Mucosa of rectum (tissue), 2 donors: ENCODE data around the gene ABHD1.

Source experiments
- H3K27ac ChIP-seq, 2 donors: one replicate each; pipeline ENCODE4 v1.7.0; 2013; ENCODE audit warnings: inconsistent platforms in 2 of 2, low read depth in 2 of 2, low read length in 2 of 2
- H3K27me3 ChIP-seq, 2 donors: one replicate each; pipeline ENCODE4 v1.7.0; 2013; ENCODE audit warnings: low read length in 2 of 2; ENCODE audit not compliant: control insufficient read depth in 2 of 2, insufficient read depth in 2 of 2
- H3K36me3 ChIP-seq, 2 donors: one replicate each; pipeline ENCODE4 v1.7.0; 2013; ENCODE audit warnings: low read length in 2 of 2; ENCODE audit not compliant: control insufficient read depth in 2 of 2, insufficient read depth in 2 of 2
- H3K4me1 ChIP-seq, 2 donors: one replicate each; pipeline ENCODE4 v1.7.0; 2013; ENCODE audit warnings: low read length in 2 of 2, mild to moderate bottlenecking in 1 of 2; ENCODE audit not compliant: control insufficient read depth in 2 of 2, insufficient read depth in 2 of 2
- H3K4me3 ChIP-seq, 2 donors: one replicate each; pipeline ENCODE4 v1.7.0; 2013; ENCODE audit warnings: low read length in 2 of 2
- H3K9ac ChIP-seq, 2 donors: one replicate each; pipeline ENCODE4 v1.7.0; 2013; ENCODE audit warnings: low read length in 2 of 2, low read depth in 1 of 2, mild to moderate bottlenecking in 1 of 2
- H3K9me3 ChIP-seq, 2 donors: one replicate each; pipeline ENCODE4 v1.7.0; 2013; ENCODE audit warnings: low read length in 2 of 2; ENCODE audit not compliant: control insufficient read depth in 2 of 2
- donor health status: healthy.
- donor health status: Normal muscosa, but diverticular disease.

ABHD1 gene

DNA sequence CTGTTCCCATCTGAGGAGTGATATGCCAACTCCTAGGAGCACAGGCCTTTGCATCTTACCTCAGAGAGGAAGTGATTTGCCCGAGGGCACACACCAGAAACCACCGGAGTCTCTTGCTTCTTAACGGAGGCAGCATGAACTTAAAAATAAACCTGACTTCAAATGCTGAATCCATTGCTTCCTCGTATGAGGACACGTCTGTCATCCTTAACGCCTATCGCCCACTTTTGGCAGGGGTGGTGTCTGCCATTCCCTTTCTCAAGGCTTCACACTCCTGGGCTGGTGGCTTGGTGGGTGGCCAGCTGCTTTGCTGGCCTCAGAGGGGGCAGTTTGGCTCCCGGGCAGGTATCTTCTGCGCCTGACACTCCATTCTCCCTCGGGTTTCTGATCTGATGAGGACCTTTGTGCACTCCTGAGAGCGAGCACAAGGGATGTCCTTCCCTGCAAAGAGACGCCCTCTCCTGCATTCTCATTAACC lies 11.9 kb downstream of the ABHD1 start:
- Histone ChIP-seq H3K9me3 (no peaks in the 10 kb centered on the region), H3K4me3 (no peak overlapping the region), H3K9ac (no peak overlapping the region), H3K4me1 (peaks cover 15 to 18% of the 10 kb centered on the region in 2 donors), H3K27ac (no peak overlapping the region), H3K27me3 (no peaks in the 10 kb centered on the region), H3K36me3 (peaks cover 13 to 21% of the 10 kb centered on the region in 2 donors)

DNA sequence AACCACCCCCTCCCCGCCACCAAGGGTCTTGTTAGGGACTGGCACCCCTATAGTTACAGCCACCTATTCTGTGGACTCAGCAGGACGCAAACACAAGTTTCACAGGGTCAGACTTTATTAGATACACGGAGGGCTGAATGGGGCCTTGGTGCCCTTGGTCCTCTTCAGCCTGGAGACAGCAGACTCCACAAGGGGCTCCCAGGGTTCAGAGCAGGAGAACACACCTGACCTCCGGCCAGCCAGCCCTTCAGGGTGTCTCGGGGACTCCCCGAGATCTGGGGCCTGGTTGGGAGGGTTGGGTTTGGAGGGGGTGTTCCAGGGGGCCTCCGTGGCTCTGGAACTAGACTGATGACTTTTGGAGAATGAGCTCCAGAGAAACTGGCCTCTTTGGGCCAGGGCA lies 13.1 kb downstream of the ABHD1 start:
- Histone ChIP-seq H3K4me3 (no peak overlapping the region), H3K27ac (no peak overlapping the region), H3K9ac (no peak overlapping the region), H3K9me3 (no peaks in the 10 kb centered on the region), H3K4me1 (peaks cover 15 to 18% of the 10 kb centered on the region in 2 donors), H3K36me3 (peaks cover 4 to 9% of the 10 kb centered on the region in 2 donors), H3K27me3 (no peaks in the 10 kb centered on the region)

DNA sequence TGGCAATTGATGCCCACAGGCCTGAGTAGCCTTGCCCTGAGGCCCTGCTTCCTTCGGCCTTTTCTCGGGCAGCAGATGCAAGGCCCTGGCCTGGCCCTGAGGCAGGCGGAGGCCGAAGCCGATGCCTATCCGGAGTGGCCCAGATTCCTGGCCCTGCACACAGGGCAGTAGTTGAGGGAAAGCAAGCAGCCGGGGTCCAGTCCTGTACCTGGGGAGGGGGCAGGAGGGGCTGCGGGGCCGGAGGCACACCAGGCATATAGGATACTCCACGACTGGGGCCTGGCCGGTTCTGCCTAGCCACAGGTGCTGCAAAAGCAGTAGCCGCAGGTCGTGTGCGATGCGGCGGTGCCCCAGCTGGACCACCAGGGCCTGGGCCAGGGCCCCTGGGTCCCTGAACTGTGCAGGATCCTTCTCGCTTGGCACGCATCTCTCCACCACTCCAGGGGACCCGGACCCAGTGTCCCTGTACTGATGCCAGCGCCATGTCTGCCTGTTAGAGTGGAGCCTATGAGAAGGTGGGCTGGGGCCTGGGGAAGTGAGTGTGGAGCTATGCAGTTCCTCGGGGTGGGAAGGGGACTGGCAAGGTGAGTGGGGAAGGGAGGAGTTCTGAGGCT lies 13.8 kb downstream of the ABHD1 start:
- Histone ChIP-seq H3K27me3 (no peaks in the 10 kb centered on the region), H3K4me1 (peaks cover 15 to 18% of the 10 kb centered on the region in 2 donors), H3K4me3 (no peak overlapping the region), H3K36me3 (peaks cover 0 to 2% of the 10 kb centered on the region in 2 donors), H3K27ac (no peak overlapping the region), H3K9me3 (no peaks in the 10 kb centered on the region), H3K9ac (no peak overlapping the region)

DNA sequence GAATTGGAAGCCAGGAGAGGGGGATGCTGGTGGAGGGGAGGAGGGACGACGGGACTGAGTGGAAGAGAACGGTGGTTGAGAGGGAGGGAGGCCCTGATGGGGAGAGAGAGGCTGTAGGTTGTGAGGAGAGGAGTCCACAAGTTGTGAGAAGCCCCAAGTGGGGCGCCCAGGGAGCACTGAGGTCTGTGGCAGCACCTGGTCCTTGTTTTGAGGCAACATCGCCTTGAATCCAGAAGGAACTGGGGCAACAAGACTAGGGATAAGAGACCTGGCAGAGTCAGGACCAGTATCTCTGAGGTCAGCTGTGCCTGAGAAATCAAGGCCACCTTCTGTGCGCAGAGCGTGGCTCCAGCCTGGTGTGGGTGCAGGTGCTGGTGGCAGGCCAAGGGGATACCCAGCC lies 14.5 kb downstream of the ABHD1 start:
- H3K9me3 ChIP-seq = no peaks in the 10 kb centered on the region
- H3K9ac ChIP-seq = no peak overlapping the region
- no peak overlapping the region for H3K27ac ChIP-seq
- peaks cover 9 to 11% of the 10 kb centered on the region in 2 donors for H3K4me1 ChIP-seq
- no peak overlapping the region for H3K4me3 ChIP-seq
- no peaks in the 10 kb centered on the region for H3K27me3 ChIP-seq
- no peaks in the 10 kb centered on the region for H3K36me3 ChIP-seq

DNA sequence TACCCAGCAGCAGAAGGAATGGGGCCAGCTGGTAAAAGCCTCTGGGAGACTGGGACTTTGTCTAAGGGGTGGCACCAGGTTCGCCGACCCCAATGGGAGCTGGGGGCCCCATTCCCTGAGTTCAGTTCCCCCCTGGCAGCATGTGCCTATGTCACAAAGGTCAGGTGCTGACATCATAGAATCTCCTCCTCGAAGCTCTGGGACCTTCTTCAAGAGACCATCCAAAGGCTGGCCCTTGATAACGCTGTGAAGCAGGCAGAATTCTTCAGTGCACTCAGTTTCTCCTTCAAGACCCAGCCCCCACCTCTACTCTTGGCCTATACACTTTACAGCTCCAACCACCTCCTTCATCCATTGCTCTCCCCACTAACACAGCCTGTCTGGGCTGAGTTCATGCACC lies 15.7 kb downstream of the ABHD1 start, which contains the start of gene PRR30:
Gene PRR30 (minus strand): TSS at position 101 of the 400 bp plus-strand sequence. CDS start 1,081 bp downstream, outside the sequence.
- H3K9ac ChIP-seq = no peak within 1 kb of the TSS
- H3K9me3 ChIP-seq = no peaks in the 10 kb centered on the region
- no peaks in the 10 kb centered on the region for H3K27me3 ChIP-seq
- no peak within 1 kb of the TSS for H3K27ac ChIP-seq
- H3K36me3 ChIP-seq = no peaks in the 10 kb centered on the region
- peaks cover 0 to 4% of the 10 kb centered on the region in 2 donors for H3K4me1 ChIP-seq
- no peak within 1 kb of the TSS for H3K4me3 ChIP-seq

DNA sequence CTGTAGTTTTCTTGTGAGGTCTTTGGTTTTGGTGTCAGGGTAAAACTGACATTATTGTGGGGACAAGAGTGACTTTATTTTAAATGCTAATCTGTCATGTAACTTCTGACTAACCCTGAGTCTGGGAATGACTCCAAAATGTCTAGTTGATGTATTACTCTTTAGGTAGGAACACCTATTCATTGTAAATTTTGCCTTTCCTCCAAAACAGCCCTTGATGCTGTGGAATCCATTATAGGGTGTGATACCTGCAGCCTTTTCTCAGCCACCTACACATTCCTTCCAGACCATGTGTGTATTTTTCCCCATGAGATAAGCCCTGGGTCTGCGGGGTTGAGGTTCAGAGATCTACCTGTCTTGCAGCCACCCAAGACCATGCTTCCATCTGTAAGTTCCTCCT lies 19.7 kb downstream of the ABHD1 start:
- Histone ChIP-seq H3K36me3 (no peaks in the 10 kb centered on the region), H3K9ac (no peak overlapping the region), H3K9me3 (no peaks in the 10 kb centered on the region), H3K27me3 (no peaks in the 10 kb centered on the region), H3K27ac (no peak overlapping the region), H3K4me3 (no peak overlapping the region), H3K4me1 (no peaks in the 10 kb centered on the region)

DNA sequence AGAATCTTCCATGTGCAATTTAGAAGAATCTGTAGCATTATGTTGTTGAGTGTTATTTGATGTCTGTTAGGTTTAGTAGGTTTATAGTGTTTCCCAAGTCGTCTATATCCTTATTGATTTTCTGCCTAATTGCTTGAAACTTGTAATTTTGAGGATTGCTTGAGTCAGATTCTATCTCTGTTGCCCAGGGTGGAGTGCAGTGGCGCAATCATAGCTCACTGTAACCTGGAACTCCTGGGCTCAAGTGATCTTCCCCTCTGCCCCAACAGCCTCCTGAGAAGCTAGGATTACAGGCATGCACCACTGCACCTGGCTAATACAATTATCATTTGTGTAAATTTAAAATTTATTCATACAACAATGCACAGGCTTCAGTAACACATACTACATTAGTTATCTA lies 22.1 kb downstream of the ABHD1 start:
- H3K27me3 ChIP-seq = no peaks in the 10 kb centered on the region
- no peaks in the 10 kb centered on the region for H3K9me3 ChIP-seq
- no peaks in the 10 kb centered on the region for H3K4me1 ChIP-seq
- H3K36me3 ChIP-seq = no peaks in the 10 kb centered on the region
- H3K4me3 ChIP-seq = no peak overlapping the region
- H3K9ac ChIP-seq = no peak overlapping the region
- no peak overlapping the region for H3K27ac ChIP-seq

DNA sequence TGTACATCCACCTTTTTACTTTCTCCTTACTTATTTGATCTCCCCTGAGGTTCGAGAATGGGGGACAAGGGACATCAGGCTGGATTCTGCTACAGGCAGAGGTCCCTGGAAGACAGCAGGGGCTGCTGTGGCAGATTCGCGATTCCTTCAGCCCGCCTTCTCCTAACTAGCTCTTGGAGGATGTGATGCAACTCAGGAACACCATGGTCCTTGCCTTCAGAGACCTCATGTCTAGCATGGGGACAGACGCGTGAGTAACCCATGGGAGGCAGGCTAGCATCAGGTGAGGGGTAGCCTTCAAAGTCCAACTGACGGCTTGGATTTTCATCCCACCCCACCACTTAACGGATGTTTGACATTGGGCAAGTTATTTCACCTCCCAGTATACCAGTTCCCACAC lies 24.3 kb downstream of the ABHD1 start:
- Histone ChIP-seq H3K27ac (no peak overlapping the region), H3K27me3 (no peaks in the 10 kb centered on the region), H3K9ac (no peak overlapping the region), H3K4me1 (no peaks in the 10 kb centered on the region), H3K4me3 (no peak overlapping the region), H3K36me3 (no peaks in the 10 kb centered on the region), H3K9me3 (no peaks in the 10 kb centered on the region)

DNA sequence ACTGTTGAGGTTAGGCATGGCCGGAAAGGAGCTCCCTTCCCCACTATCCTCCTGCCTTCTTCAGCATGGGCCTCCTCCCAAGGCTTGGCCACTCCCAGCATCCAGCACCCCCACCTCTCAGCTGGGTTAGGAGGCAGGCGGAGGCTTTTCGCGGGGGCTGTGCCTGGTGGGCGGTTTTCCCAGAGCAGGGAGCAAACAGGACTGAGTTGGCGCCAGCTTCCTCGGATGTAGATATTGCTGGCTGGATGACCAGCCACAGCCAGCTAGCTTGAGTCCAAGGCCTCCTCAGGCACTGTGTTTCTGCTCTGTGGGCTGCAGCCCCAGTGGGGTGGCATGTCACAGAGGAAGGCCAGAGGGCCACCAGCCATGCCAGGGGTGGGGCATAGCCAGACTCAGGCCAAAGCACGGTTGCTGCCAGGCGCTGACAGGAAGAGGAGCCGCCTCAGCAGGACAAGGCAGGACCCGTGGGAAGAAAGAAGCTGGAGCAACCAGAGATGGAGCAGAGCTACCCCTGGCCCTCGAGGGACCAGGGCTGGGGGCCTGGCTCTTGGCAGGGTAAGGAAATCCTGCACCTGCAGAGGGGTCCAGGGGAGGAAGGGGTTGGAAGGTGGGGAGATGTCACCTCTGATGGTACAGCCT lies 25.3 kb downstream of the ABHD1 start, which contains the start of gene TCF23:
Gene TCF23 (plus strand): TSS at position 204 of the 639 bp plus-strand sequence. CDS start 130 bp downstream, at position 334.
- Histone ChIP-seq H3K9ac (no peak within 1 kb of the TSS), H3K36me3 (no peaks in the 10 kb centered on the region), H3K4me1 (no peaks in the 10 kb centered on the region), H3K27ac (no peak within 1 kb of the TSS), H3K4me3 (no peak within 1 kb of the TSS), H3K9me3 (no peaks in the 10 kb centered on the region), H3K27me3 (no peaks in the 10 kb centered on the region)

DNA sequence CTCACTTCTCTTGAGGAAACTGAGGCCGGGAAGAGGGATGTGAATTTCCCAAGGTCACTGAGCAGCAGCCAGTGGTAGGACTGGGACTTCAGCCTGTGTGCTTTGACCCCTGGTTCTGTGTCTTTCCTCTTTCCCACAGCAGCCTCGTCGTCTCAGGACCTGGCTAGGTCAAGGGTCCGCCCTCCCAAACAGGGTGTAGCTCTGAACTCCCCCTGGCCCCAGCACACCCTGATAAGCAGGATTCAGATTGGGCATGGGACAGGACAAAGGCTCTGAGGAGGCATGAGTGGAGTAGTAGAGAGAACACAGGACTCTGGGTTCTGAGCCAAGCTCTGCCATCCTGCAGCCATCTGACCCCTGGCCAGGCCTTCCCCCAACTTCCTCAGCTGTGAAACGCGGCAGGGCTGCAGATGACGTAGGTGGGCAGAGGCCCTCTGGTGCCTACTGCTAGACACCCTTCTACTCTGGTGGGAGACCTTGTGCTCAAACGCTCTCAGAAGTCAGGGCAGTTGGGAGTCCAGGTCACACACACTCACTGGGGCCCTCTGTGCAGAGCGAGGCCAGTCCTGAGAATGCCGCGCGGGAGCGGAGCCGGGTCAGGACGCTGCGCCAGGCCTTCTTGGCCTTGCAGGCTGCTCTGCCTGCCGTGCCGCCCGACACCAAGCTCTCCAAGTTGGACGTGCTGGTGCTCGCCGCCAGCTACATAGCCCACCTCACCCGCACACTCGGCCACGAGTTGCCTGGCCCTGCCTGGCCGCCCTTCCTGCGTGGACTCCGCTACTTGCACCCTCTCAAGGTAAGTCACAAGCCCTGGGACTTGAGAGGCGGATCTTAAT lies 26.2 kb downstream of the ABHD1 start:
- Histone ChIP-seq H3K4me1 (no peaks in the 10 kb centered on the region), H3K9ac (no peak overlapping the region), H3K27ac (no peak overlapping the region), H3K27me3 (no peaks in the 10 kb centered on the region), H3K9me3 (no peaks in the 10 kb centered on the region), H3K4me3 (no peak overlapping the region), H3K36me3 (no peaks in the 10 kb centered on the region)
